H1 (cell line): ENCODE measurements around the gene SPC25. TPM values are rescaled to one million over a fixed set of nuclear protein-coding genes. Genes with fewer than 3 reads are reported as not detected.
A peak's percentile ranks its signal among the peaks of the same experiment; 100 is the strongest.

ENCODE experiments used
- CTCF ChIA-PET: fragments of 300-600 bp; sonication (Branson Sonifier 250); formaldehyde crosslinking; loops from one replicate; lab custom pipeline; 2021; ENCODE audit not compliant: partially characterized antibody; lab: Charles Lee
- POLR2A ChIA-PET: fragments of 300-600 bp; sonication (Branson Sonifier 250); formaldehyde crosslinking; loops from one replicate; lab custom pipeline; 2021; ENCODE audit warnings: inconsistent platforms; ENCODE audit not compliant: partially characterized antibody; lab: Charles Lee
- DNase-seq, 2 experiments: peaks; one replicate each; pipeline versions ENCODE4 v3.0.0 to v3.0.0-alpha.2; 2010 to 2022; ENCODE audit warnings: low spot score in 2 of 2, low read depth in 1 of 2, mixed read lengths in 1 of 2
- FAIRE-seq: peaks from 2 replicates; lab custom pipeline; 2011; peaks lifted over from hg19 to GRCh38; lab: Jason Lieb, UNC
- H2AFZ ChIP-seq: 2 replicates; pipeline ENCODE4 v1.8.1; 2012; ENCODE audit warnings: low read length, inconsistent platforms
- H2AK5ac ChIP-seq: 2 replicates; pipeline ENCODE4 v1.6.1; 2013; ENCODE audit warnings: low read depth, low read length
- H2BK120ac ChIP-seq: replicated peaks from 2 replicates; pipeline ENCODE3; 2013; ENCODE audit warnings: low read depth, low read length, inconsistent platforms
- H2BK12ac ChIP-seq: 2 replicates; pipeline ENCODE4 v1.6.1; 2013; ENCODE audit warnings: low read depth, low read length
- H2BK15ac ChIP-seq: 2 replicates; pipeline ENCODE4 v1.6.1; 2013; ENCODE audit warnings: low read length
- H2BK20ac ChIP-seq: 2 replicates; pipeline ENCODE4 v1.6.1; 2013; ENCODE audit warnings: low read length
- H2BK5ac ChIP-seq: 2 replicates; pipeline ENCODE4 v1.6.1; 2013; ENCODE audit warnings: low read depth, low read length
- H3K14ac ChIP-seq: 2 replicates; pipeline ENCODE4 v1.6.1; 2013; ENCODE audit warnings: inconsistent platforms; ENCODE audit not compliant: insufficient read length
- H3K18ac ChIP-seq: 2 replicates; pipeline ENCODE4 v1.6.1; 2013; ENCODE audit warnings: low read length; ENCODE audit errors: extremely low read depth
- H3K23ac ChIP-seq: 2 replicates; pipeline ENCODE4 v1.6.1; 2013; ENCODE audit warnings: inconsistent platforms; ENCODE audit not compliant: insufficient read length
- H3K23me2 ChIP-seq: 2 replicates; pipeline ENCODE4 v1.6.1; 2013; ENCODE audit warnings: low read depth, low read length
- H3K27ac ChIP-seq: 2 replicates; pipeline ENCODE4 v1.6.1; 2011; ENCODE audit warnings: low read depth, low read length, inconsistent platforms
- H3K27me3 ChIP-seq, 4 experiments: replicated peaks in 1 of 4; 1 replicate in 1 of 4; 2 replicates in 3 of 4; pipeline versions ENCODE4 v1.6.1 to v1.8.1; 2011 to 2013; ENCODE audit warnings: low read length in 3 of 4, mild to moderate bottlenecking in 3 of 4, inconsistent platforms in 2 of 4, mixed read lengths in 2 of 4, moderate library complexity in 1 of 4; ENCODE audit not compliant: control insufficient read depth in 3 of 4, insufficient read depth in 3 of 4; ENCODE audit errors: extremely low read depth in 1 of 4
- H3K36me3 ChIP-seq, 4 experiments: 2 replicates each; pipeline versions ENCODE4 v1.6.1 to v1.8.1; 2011 to 2013; ENCODE audit warnings: mild to moderate bottlenecking in 4 of 4, low read length in 3 of 4, moderate library complexity in 2 of 4, control low read depth in 1 of 4, inconsistent platforms in 1 of 4; ENCODE audit not compliant: insufficient read depth in 4 of 4, control insufficient read depth in 2 of 4
- H3K4ac ChIP-seq: replicated peaks from 2 replicates; pipeline ENCODE3; 2013; ENCODE audit warnings: low read length, low read depth, mixed read lengths, inconsistent platforms; ENCODE audit not compliant: insufficient read length
- H3K4me1 ChIP-seq, 4 experiments: replicated peaks in 1 of 4; 1 replicate in 1 of 4; 2 replicates in 3 of 4; pipeline versions ENCODE4 v1.6.1 to v1.8.1; 2011 to 2013; ENCODE audit warnings: low read length in 3 of 4, inconsistent platforms in 2 of 4, mixed read lengths in 1 of 4; ENCODE audit not compliant: insufficient read depth in 4 of 4, control insufficient read depth in 3 of 4
- H3K4me2 ChIP-seq, 2 experiments: 2 replicates each; pipeline versions ENCODE4 v1.6.1 to v1.8.1; 2011 to 2013; ENCODE audit warnings: low read depth in 2 of 2, low read length in 2 of 2, control low read depth in 1 of 2, inconsistent platforms in 1 of 2, mild to moderate bottlenecking in 1 of 2; ENCODE audit not compliant: insufficient read depth in 1 of 2
- H3K4me3 ChIP-seq, 4 experiments: fragments of 200-600, 300-600 bp in 1 of 4; sonication (generic), shearing (Covaris generic), sonication (Bioruptor Twin) in 1 of 4; 2 replicates each; pipeline versions ENCODE4 v1.5.1 to v1.8.1; 2011 to 2016; ENCODE audit warnings: low read length in 4 of 4, low read depth in 3 of 4, control low read depth in 2 of 4, inconsistent platforms in 2 of 4, mild to moderate bottlenecking in 2 of 4, mixed read lengths in 1 of 4, moderate library complexity in 1 of 4; ENCODE audit not compliant: insufficient read depth in 2 of 4; ENCODE audit errors: extremely low read depth in 1 of 4
- H3K56ac ChIP-seq: replicated peaks from 2 replicates; pipeline ENCODE3; 2013; ENCODE audit warnings: low read depth, mild to moderate bottlenecking, mixed read lengths, low read length, inconsistent platforms; ENCODE audit not compliant: insufficient read length
- H3K79me1 ChIP-seq: 2 replicates; pipeline ENCODE4 v1.6.1; 2013; ENCODE audit warnings: low read depth, low read length, control low read depth
- H3K79me2 ChIP-seq, 2 experiments: 2 replicates each; pipeline versions ENCODE4 v1.6.1 to v1.8.1; 2012 to 2013; ENCODE audit warnings: low read length in 2 of 2, mild to moderate bottlenecking in 2 of 2, inconsistent platforms in 1 of 2; ENCODE audit not compliant: insufficient read depth in 2 of 2, control insufficient read depth in 1 of 2
- H3K9ac ChIP-seq, 4 experiments: replicated peaks in 1 of 4; 1 replicate in 1 of 4; 2 replicates in 3 of 4; pipeline versions ENCODE4 v1.6.1 to v1.8.1; 2011 to 2013; ENCODE audit warnings: low read depth in 3 of 4, low read length in 3 of 4, control low read depth in 2 of 4, mild to moderate bottlenecking in 2 of 4, moderate library complexity in 2 of 4, inconsistent platforms in 1 of 4; ENCODE audit errors: extremely low read depth in 1 of 4
- H3K9me3 ChIP-seq, 2 experiments: 2 replicates each; pipeline versions ENCODE4 v1.6.1 to v1.8.1; 2012 to 2013; ENCODE audit warnings: mild to moderate bottlenecking in 2 of 2, moderate library complexity in 2 of 2, control low read depth in 1 of 2, inconsistent platforms in 1 of 2, low read depth in 1 of 2, low read length in 1 of 2, mixed read lengths in 1 of 2; ENCODE audit not compliant: insufficient read depth in 2 of 2
- H4K20me1 ChIP-seq, 2 experiments: replicated peaks in 1 of 2; 2 replicates each; pipeline versions ENCODE3 to v1.8.1; 2011 to 2013; ENCODE audit warnings: inconsistent platforms in 2 of 2, low read length in 2 of 2, mild to moderate bottlenecking in 1 of 2; ENCODE audit not compliant: insufficient read depth in 2 of 2, control insufficient read depth in 1 of 2
- H4K5ac ChIP-seq: 2 replicates; pipeline ENCODE4 v1.6.1; 2013; ENCODE audit warnings: low read length, low read depth, mixed read lengths, inconsistent platforms; ENCODE audit not compliant: insufficient read length
- H4K8ac ChIP-seq: 2 replicates; pipeline ENCODE4 v1.8.0; 2013; ENCODE audit warnings: mild to moderate bottlenecking, moderate library complexity, low read length, inconsistent platforms; ENCODE audit not compliant: insufficient read depth; ENCODE audit errors: extremely low read depth
- H4K91ac ChIP-seq: replicated peaks from 2 replicates; pipeline ENCODE3; 2013; ENCODE audit warnings: low read length, mixed read lengths, inconsistent platforms; ENCODE audit not compliant: insufficient read length
- BCL11A ChIP-seq, 2 experiments: IDR thresholded peaks; one replicate each; pipeline ENCODE4 v1.6.1; 2011; ENCODE audit warnings: low read depth in 2 of 2, low read length in 2 of 2, mild to moderate bottlenecking in 2 of 2
- KDM1A ChIP-seq: fragments of 200-600, 300-600 bp; sonication (generic); IDR thresholded peaks from 2 replicates; pipeline ENCODE4 v1.7.1; 2016; ENCODE audit warnings: mild to moderate bottlenecking, low read length, borderline replicate concordance
- WGBS, 2 experiments: shearing (Covaris generic) in 1 of 2; methylation state at CpG; one replicate each; pipeline versions ENCODE4 v1.1.6 to v1.1.7; 2013 to 2015; ENCODE audit warnings: low lambda C conversion rate in 2 of 2, mixed read lengths in 2 of 2, inconsistent platforms in 1 of 2, low coverage in 1 of 2, missing lambda C conversion rate in 1 of 2; ENCODE audit not compliant: insufficient replicate concordance in 2 of 2, insufficient coverage in 1 of 2, insufficient read length in 1 of 2; ENCODE audit errors: extremely low coverage in 1 of 2, missing lambda C conversion rate in 1 of 2; 5-methylcytosine and 5-hydroxymethylcytosine counted together
- polyA plus RNA-seq, 7 experiments: library from polyadenylated mRNA; depleted of rRNA in 3 of 7; stranded (reverse) in 5 of 7; unstranded in 2 of 7; fragments of >200 nt in 5 of 7; fragments of 200-250 nt in 2 of 7; gene quantifications; 1 replicate in 5 of 7; 2 replicates in 1 of 7; 4 replicates in 1 of 7; pipeline versions ENCODE4 v1.2.1 to v1.2.3, GENCODE V29; 2011 to 2013; ENCODE audit warnings: missing spikeins in 2 of 7, mixed read lengths in 2 of 7
- total RNA-seq: library from RNA; stranded (reverse); fragmentation: NEBNext Ultra II Directional; extraction: Animal tissue kit (Norgen Biotek cat#: 25700); gene quantifications from 2 replicates; pipeline ENCODE4 v1.2.1, GENCODE V29; 2021

Gene SPC25
- total and polyA plus RNA-seq, 2 of the 8 experiments (the other 6 are each of a cell fraction or from before 2014, with no cell fraction given) = 21.0 to 34.7 TPM

DNA sequence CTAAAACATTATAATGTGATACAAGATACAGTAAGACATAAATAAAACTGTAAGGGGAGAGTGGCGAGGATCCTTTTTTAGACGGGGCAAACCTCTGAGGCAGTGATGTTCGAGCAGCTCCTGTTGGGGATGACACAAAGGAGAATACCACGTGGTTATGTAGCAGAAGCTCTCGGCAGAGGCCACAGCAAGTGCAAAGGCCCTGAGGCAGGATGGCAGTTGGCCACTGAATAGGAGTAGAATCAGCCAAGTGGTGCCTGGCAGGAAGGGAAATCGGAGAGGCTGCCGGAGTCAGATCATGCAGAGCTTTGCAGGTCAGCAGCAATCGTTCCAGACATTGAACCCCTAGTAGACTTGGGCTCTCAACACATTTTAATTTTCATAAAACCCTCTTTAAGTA lies 68.7 kb downstream of the SPC25 start:
- Histone ChIP-seq H4K20me1 (no peaks in the 10 kb centered on the region), H3K4me3 (no peak overlapping the region), H2BK20ac (no peak overlapping the region), H2AK5ac (no peak overlapping the region), H4K8ac (no peak overlapping the region), H3K4me1 (peaks cover 0 to under 1% (median 0%) of the 10 kb centered on the region in 4 experiments; a peak in 1 of 7 replicates), H3K79me1 (no peaks in the 10 kb centered on the region), H4K5ac (no peak overlapping the region), H3K27ac (no peak overlapping the region), H3K36me3 (no peaks in the 10 kb centered on the region), H3K23ac (no peak overlapping the region), H3K79me2 (no peaks in the 10 kb centered on the region), H2BK120ac (no peak overlapping the region), H4K91ac (no peak overlapping the region), H2BK12ac (no peak overlapping the region), H3K23me2 (no peaks in the 10 kb centered on the region), H2AFZ (no peak overlapping the region), H3K27me3 (peaks cover 0 to 1% (median 0%) of the 10 kb centered on the region in 4 experiments; a peak in 1 of 7 replicates), H3K56ac (no peak overlapping the region), H3K9ac (no peak overlapping the region), H3K9me3 (no peaks in the 10 kb centered on the region), H3K18ac (no peak overlapping the region), H2BK15ac (no peak overlapping the region), H3K14ac (no peak overlapping the region), H3K4ac (no peak overlapping the region), H3K4me2 (no peak overlapping the region), H2BK5ac (no peak overlapping the region)
- 82% methylated on average over 8 of the region's 8 CpGs; no CpG with 5 or more reads in 1 of the 2 experiments for WGBS, 2 experiments
- DNase-seq = no peak
- FAIRE-seq = no peak
- TF ChIP-seq BCL11A (IDR thresholded peaks at IDR 0.05; ENCODE audit: low read depth in 2 of 2, low read length in 2 of 2) = no peak
- TF ChIP-seq KDM1A = peak; percentile 32; the same call in 1 of the 2 replicates
- ChIA-PET POLR2A (no interaction called here), CTCF (interaction anchor here (0.6 to 1.2 kb wide), 2 partner anchors 9 to 116 kb away, joined by 3 read pairs; no protein-coding TSS in a partner anchor)

Other genes with a start within 250 kb of the SPC25 start
- not detected in 2 replicates for gene NOSTRIN, start 87.8 kb downstream of the SPC25 start, total RNA-seq
- gene NOSTRIN, start 87.8 kb downstream of the SPC25 start, polyA plus RNA-seq (2011; rRNA removed) = not detected in 2 replicates
- gene G6PC2, start 10.9 kb upstream of the SPC25 start, total RNA-seq = not detected in 2 replicates
- not detected in 2 replicates for gene G6PC2, start 10.9 kb upstream of the SPC25 start, polyA plus RNA-seq (2011; rRNA removed)
- gene ABCB11, start 140.9 kb upstream of the SPC25 start, total RNA-seq = not detected in 2 replicates
- not detected in 2 replicates for gene ABCB11, start 140.9 kb upstream of the SPC25 start, polyA plus RNA-seq (2011; rRNA removed)
- not detected in 2 replicates for gene DHRS9, start 179.1 kb upstream of the SPC25 start, total RNA-seq
- not detected in 2 replicates for gene DHRS9, start 179.1 kb upstream of the SPC25 start, polyA plus RNA-seq (2011; rRNA removed)